ENCODE data around the gene TTF1. TPM values are rescaled to one million over a fixed set of nuclear protein-coding genes. Genes with fewer than 3 reads are reported as not detected.

TTF1 gene
- total and polyA plus RNA-seq, 2 donors = 24.9 to 29.9 TPM

DNA sequence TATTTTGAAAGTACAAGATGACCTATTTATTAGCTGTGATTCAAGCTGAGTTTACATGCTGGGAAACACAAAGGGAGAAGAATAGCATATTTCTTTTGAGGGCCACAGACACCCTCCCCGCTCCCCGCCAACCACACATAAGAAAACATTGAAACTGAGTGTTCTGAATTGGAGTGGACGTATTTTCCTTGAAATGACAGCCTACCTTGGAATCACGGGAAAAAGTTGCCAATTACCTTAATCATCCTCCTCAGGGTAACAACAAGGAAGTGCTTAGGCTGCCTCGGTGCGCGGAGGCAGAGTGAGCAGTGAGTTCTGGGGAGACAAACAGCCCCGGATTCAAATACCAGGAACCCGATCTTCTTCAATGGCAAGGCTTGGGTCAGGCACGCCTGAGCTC lies 34.8 kb upstream of the TTF1 start:
- Histone ChIP-seq H3K27me3 (ENCODE audit: control insufficient read depth in 2 of 2, insufficient read depth in 1 of 2, low read length in 1 of 2) (peaks cover 4 to 27% of the 10 kb centered on the region in 2 donors), H3K36me3 (ENCODE audit: control insufficient read depth in 2 of 2, insufficient read depth in 2 of 2, low read length in 1 of 2) (no peaks in the 10 kb centered on the region), H3K4me1 (ENCODE audit: control insufficient read depth in 2 of 2, insufficient read depth in 2 of 2, low read length in 2 of 2) (no peaks in the 10 kb centered on the region), H3K4me3 (ENCODE audit: low read length in 2 of 2) (no peak overlapping the region), H3K27ac (ENCODE audit: low read depth in 1 of 2, low read length in 1 of 2) (no peak overlapping the region), H3K9me3 (ENCODE audit: control insufficient read depth in 2 of 2, insufficient read depth in 1 of 2, low read length in 1 of 2) (peaks cover 0 to 5% of the 10 kb centered on the region in 2 donors)
- no peak for DNase-seq (ENCODE audit: low read depth in 6 of 9, low spot score in 9 of 9)
- WGBS = 56% methylated on average over 10 of the region's 10 CpGs

DNA sequence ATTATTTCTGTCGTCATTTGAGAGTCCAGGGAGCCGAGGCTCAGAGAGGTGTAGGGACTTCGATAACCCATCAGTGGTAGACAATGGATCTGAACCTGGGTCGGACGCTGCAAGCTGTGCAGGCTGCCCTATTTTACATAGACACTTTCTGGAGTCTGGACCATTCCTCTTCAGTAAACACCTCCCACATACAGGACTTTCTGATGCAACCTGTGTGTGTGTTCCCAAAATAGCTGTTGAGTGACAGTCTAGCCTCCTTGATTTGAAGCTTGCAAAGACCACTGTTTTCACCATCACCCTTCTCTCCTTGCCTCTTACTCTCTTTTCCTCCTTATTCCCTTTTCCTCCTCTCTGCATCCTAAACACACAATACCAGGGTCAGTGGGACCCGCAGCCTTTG lies 34.1 kb upstream of the TTF1 start:
- DNase-seq (ENCODE audit: low read depth in 6 of 9, low spot score in 9 of 9) = no peak
- Histone ChIP-seq H3K27me3 (ENCODE audit: control insufficient read depth in 2 of 2, insufficient read depth in 1 of 2, low read length in 1 of 2) (peaks cover 4 to 27% of the 10 kb centered on the region in 2 donors), H3K27ac (ENCODE audit: low read depth in 1 of 2, low read length in 1 of 2) (no peak overlapping the region), H3K4me3 (ENCODE audit: low read length in 2 of 2) (no peak overlapping the region), H3K4me1 (ENCODE audit: control insufficient read depth in 2 of 2, insufficient read depth in 2 of 2, low read length in 2 of 2) (no peaks in the 10 kb centered on the region), H3K9me3 (ENCODE audit: control insufficient read depth in 2 of 2, insufficient read depth in 1 of 2, low read length in 1 of 2) (peaks cover 0 to 5% of the 10 kb centered on the region in 2 donors), H3K36me3 (ENCODE audit: control insufficient read depth in 2 of 2, insufficient read depth in 2 of 2, low read length in 1 of 2) (no peaks in the 10 kb centered on the region)
- 81% methylated on average over 6 of the region's 6 CpGs for WGBS

DNA sequence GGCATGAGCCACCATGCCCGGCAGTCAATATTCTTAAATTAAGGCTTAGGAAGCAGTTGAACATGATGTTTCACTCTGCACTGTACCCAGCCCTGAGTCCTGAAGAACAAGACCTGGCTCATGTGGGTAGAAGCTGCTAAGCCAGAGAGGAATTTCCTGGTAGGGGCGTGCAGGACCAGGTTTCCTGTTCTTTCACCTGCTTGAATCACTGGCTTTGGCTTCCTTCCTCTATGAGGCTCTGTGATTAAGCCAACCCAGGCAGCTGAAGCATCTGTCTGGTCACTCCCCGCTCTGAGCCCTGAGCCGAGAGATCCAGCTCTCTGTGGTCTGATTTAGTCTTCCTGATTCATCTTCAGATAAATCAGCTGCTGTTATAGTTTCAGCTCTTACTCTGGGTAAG lies 32.5 kb upstream of the TTF1 start:
- H3K36me3 ChIP-seq (ENCODE audit: control insufficient read depth in 2 of 2, insufficient read depth in 2 of 2, low read length in 1 of 2) = no peaks in the 10 kb centered on the region
- peaks cover 4 to 28% of the 10 kb centered on the region in 2 donors for H3K27me3 ChIP-seq (ENCODE audit: control insufficient read depth in 2 of 2, insufficient read depth in 1 of 2, low read length in 1 of 2)
- DNase-seq (ENCODE audit: low read depth in 6 of 9, low spot score in 9 of 9) = no peak
- H3K4me1 ChIP-seq (ENCODE audit: control insufficient read depth in 2 of 2, insufficient read depth in 2 of 2, low read length in 2 of 2) = no peaks in the 10 kb centered on the region
- peaks cover 0 to 5% of the 10 kb centered on the region in 2 donors for H3K9me3 ChIP-seq (ENCODE audit: control insufficient read depth in 2 of 2, insufficient read depth in 1 of 2, low read length in 1 of 2)
- WGBS = 42% methylated on average over 4 of the region's 4 CpGs
- H3K4me3 ChIP-seq (ENCODE audit: low read length in 2 of 2) = no peak overlapping the region
- no peak overlapping the region for H3K27ac ChIP-seq (ENCODE audit: low read depth in 1 of 2, low read length in 1 of 2)

DNA sequence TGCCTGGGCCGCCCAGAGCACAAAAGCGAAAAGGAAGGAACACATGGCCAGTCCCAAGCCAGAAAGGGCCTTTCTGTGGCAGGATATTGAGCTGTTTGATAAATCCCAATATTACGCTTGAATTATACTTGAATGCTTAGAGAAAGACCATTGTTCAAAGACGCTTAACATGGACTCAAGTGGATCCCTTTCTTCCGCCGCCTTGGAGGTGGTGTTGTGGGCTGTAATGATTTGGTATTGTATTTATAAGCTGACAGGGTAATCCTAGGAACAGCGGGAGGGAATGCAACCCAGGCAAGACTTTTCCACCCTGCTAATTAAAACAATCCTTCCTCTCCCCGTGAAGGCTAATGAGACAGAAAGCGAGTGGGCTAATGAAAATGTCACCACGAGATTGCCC lies 28.2 kb upstream of the TTF1 start:
- no peak for DNase-seq (ENCODE audit: low read depth in 6 of 9, low spot score in 9 of 9)
- H3K9me3 ChIP-seq (ENCODE audit: control insufficient read depth in 2 of 2, insufficient read depth in 1 of 2, low read length in 1 of 2) = no peaks in the 10 kb centered on the region
- peaks cover 2 to 12% of the 10 kb centered on the region in 2 donors for H3K27me3 ChIP-seq (ENCODE audit: control insufficient read depth in 2 of 2, insufficient read depth in 1 of 2, low read length in 1 of 2)
- no peak overlapping the region for H3K27ac ChIP-seq (ENCODE audit: low read depth in 1 of 2, low read length in 1 of 2)
- H3K4me3 ChIP-seq (ENCODE audit: low read length in 2 of 2) = no peak overlapping the region
- no peaks in the 10 kb centered on the region for H3K4me1 ChIP-seq (ENCODE audit: control insufficient read depth in 2 of 2, insufficient read depth in 2 of 2, low read length in 2 of 2)
- 76% methylated on average over 10 of the region's 10 CpGs for WGBS
- no peaks in the 10 kb centered on the region for H3K36me3 ChIP-seq (ENCODE audit: control insufficient read depth in 2 of 2, insufficient read depth in 2 of 2, low read length in 1 of 2)

DNA sequence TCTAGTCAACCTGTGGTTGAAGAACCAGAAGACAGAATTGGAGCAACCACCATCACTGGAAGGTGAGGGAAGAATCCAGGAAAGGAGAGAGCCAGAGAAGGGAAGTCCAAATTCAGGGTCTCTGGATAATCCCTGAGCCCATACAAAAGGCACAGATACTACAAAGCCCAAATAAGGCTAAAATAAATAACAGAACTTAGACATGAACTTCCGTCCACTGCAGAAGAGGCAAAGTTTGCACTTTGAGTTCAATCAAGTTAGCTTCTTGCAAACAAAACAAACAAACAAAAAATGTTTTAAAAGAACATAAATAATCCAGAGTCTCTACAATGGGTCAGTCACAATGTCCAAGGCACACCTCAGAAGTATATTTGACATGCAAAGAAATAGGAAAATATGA lies 24.4 kb upstream of the TTF1 start:
- H3K27me3 ChIP-seq (ENCODE audit: control insufficient read depth in 2 of 2, insufficient read depth in 1 of 2, low read length in 1 of 2) = peaks cover 4 to 35% of the 10 kb centered on the region in 2 donors
- H3K27ac ChIP-seq (ENCODE audit: low read depth in 1 of 2, low read length in 1 of 2) = no peak overlapping the region
- H3K4me3 ChIP-seq (ENCODE audit: low read length in 2 of 2) = no peak overlapping the region
- H3K4me1 ChIP-seq (ENCODE audit: control insufficient read depth in 2 of 2, insufficient read depth in 2 of 2, low read length in 2 of 2) = no peaks in the 10 kb centered on the region
- H3K36me3 ChIP-seq (ENCODE audit: control insufficient read depth in 2 of 2, insufficient read depth in 2 of 2, low read length in 1 of 2) = no peaks in the 10 kb centered on the region
- H3K9me3 ChIP-seq (ENCODE audit: control insufficient read depth in 2 of 2, insufficient read depth in 1 of 2, low read length in 1 of 2) = no peaks in the 10 kb centered on the region
- WGBS = 88% methylated on average over 1 of the region's 1 CpG
- DNase-seq (ENCODE audit: low read depth in 6 of 9, low spot score in 9 of 9) = no peak

DNA sequence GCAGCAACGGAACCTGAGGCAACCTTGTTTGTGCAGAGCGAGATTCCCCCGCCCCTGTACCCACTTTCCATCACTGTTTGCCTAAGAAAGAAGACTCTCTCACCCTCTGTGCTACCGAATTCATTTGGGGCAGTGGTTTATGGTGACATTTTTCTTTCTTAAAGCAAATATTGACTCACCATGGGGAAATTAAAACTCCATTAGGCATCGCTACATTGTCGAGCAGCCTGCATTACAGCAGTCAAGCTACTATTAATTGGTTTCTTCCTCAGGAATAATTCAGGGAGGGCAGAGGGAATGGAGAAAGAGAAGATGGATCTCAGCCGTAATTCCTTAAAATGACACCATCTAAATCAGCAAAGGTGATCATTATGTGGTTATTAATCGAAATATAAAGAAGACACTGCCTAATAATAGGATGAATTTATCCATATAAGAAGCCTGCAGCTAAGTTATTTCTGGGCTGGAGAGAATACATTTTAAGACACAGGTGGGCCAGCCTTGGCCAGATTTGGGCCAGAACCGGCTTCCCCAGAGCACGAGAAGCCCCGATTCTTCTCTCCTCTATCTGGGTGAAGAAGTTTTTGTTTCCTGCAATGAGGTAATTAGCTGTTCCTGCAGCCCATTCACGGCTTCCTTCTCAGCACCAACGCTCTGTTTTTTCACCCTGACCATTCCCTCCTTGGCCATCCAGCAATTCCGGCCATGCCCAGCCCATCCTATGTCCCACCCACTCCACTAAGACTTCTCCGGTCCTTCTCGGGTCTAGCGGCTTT lies 20.2 kb upstream of the TTF1 start:
- Histone ChIP-seq H3K9me3 (ENCODE audit: control insufficient read depth in 2 of 2, insufficient read depth in 1 of 2, low read length in 1 of 2) (no peaks in the 10 kb centered on the region), H3K27me3 (ENCODE audit: control insufficient read depth in 2 of 2, insufficient read depth in 1 of 2, low read length in 1 of 2) (peaks cover 19 to 67% of the 10 kb centered on the region in 2 donors), H3K27ac (ENCODE audit: low read depth in 1 of 2, low read length in 1 of 2) (no peak overlapping the region), H3K36me3 (ENCODE audit: control insufficient read depth in 2 of 2, insufficient read depth in 2 of 2, low read length in 1 of 2) (no peaks in the 10 kb centered on the region), H3K4me1 (ENCODE audit: control insufficient read depth in 2 of 2, insufficient read depth in 2 of 2, low read length in 2 of 2) (no peaks in the 10 kb centered on the region), H3K4me3 (ENCODE audit: low read length in 2 of 2) (no peak overlapping the region)
- no peak for DNase-seq (ENCODE audit: low read depth in 6 of 9, low spot score in 9 of 9)
- 44% methylated on average over 17 of the region's 17 CpGs for WGBS

DNA sequence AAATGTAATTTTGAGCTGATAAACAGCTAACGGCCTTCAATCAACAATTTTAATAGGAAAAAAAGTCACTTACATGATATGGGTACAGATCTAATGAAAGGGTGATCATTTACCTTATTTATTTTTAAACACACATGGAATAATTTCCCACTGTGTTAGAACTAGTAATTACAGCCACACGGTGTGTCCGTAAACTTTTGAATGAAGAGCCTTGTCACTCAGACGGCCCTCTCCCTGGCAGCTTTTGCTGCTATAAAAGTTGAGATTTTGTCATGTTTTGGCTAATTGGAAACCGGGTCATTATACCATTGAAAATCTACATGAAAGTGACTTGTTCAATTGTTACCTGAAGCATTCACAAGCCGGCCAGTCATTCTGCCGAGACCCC lies 19.0 kb upstream of the TTF1 start:
- H3K27ac ChIP-seq (ENCODE audit: low read depth in 1 of 2, low read length in 1 of 2) = no peak overlapping the region
- H3K9me3 ChIP-seq (ENCODE audit: control insufficient read depth in 2 of 2, insufficient read depth in 1 of 2, low read length in 1 of 2) = no peaks in the 10 kb centered on the region
- H3K4me1 ChIP-seq (ENCODE audit: control insufficient read depth in 2 of 2, insufficient read depth in 2 of 2, low read length in 2 of 2) = no peaks in the 10 kb centered on the region
- DNase-seq (ENCODE audit: low read depth in 6 of 9, low spot score in 9 of 9) = no peak
- no peaks in the 10 kb centered on the region for H3K36me3 ChIP-seq (ENCODE audit: control insufficient read depth in 2 of 2, insufficient read depth in 2 of 2, low read length in 1 of 2)
- WGBS = 47% methylated on average over 7 of the region's 7 CpGs
- no peak overlapping the region for H3K4me3 ChIP-seq (ENCODE audit: low read length in 2 of 2)
- H3K27me3 ChIP-seq (ENCODE audit: control insufficient read depth in 2 of 2, insufficient read depth in 1 of 2, low read length in 1 of 2) = peaks cover 19 to 68% of the 10 kb centered on the region in 2 donors

DNA sequence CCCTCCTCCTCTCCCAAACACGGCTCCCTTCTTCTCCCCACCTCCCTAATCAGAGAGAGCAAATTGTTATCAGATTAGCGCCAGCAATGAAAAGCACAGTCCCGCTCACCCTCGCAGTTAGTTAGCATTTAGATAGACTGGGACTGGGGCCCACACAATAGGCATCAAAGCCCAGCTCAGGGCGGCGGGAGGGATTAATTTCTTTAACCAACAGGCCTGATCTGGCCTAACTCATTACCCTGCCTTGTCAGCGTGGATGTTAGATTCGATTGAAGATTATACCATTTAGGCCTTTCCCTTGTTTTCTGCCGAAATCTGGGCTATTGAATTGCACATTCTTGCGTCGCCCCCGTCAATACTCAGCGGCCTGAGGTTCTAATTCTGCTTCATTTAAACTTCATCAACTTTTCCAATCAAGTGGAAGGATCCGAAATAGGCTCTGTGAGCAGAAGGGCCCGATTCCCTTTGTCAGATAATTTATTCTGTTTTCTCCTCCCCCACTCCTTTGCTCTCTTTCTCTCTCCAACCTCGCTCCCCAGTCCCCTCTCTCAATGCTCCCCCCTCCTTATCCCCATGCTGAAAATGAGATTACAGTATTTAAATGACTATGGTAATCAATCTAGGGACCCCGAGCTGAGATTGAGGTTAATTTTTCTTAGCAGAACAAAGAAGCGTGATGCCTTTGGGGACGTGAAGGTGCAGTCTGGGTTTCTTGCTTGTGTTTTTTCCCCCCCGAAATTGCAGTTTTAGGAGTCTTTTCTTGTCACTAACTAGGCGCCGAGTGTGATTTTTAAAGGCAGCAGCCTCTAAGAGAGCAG lies 18.4 kb upstream of the TTF1 start:
- Histone ChIP-seq H3K27ac (ENCODE audit: low read depth in 1 of 2, low read length in 1 of 2) (no peak overlapping the region), H3K4me1 (ENCODE audit: control insufficient read depth in 2 of 2, insufficient read depth in 2 of 2, low read length in 2 of 2) (no peaks in the 10 kb centered on the region), H3K36me3 (ENCODE audit: control insufficient read depth in 2 of 2, insufficient read depth in 2 of 2, low read length in 1 of 2) (no peaks in the 10 kb centered on the region), H3K4me3 (ENCODE audit: low read length in 2 of 2) (no peak overlapping the region), H3K27me3 (ENCODE audit: control insufficient read depth in 2 of 2, insufficient read depth in 1 of 2, low read length in 1 of 2) (peaks cover 19 to 69% of the 10 kb centered on the region in 2 donors), H3K9me3 (ENCODE audit: control insufficient read depth in 2 of 2, insufficient read depth in 1 of 2, low read length in 1 of 2) (no peaks in the 10 kb centered on the region)
- DNase-seq (ENCODE audit: low read depth in 6 of 9, low spot score in 9 of 9) = no peak
- WGBS = 46% methylated on average over 22 of the region's 22 CpGs

DNA sequence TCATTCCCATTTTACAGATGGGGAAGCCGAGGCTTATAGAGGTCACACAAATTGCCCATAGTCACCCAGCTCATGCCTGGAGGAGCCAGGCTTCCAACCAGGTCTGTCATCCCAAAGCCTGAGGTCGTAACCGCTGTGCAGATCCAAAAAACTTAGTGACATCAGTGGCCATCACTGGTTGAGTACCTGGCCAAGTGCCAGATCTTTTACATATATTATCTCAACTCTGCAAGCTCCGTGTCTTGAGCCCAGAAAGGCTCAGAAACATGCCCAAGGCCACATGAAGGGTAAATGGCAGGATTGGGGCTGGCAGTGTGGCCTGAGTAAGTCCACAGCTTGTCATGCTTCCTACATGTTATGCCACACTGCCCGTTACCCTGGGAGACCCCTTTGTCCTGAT lies 16.9 kb upstream of the TTF1 start:
- no peak overlapping the region for H3K27ac ChIP-seq (ENCODE audit: low read depth in 1 of 2, low read length in 1 of 2)
- DNase-seq (ENCODE audit: low read depth in 6 of 9, low spot score in 9 of 9) = no peak
- WGBS = 83% methylated on average over 5 of the region's 5 CpGs

More for the DNA sequence above, 16.9 kb upstream of the TTF1 start:
- Histone ChIP-seq H3K9me3 (ENCODE audit: control insufficient read depth in 2 of 2, insufficient read depth in 1 of 2, low read length in 1 of 2) (no peaks in the 10 kb centered on the region), H3K36me3 (ENCODE audit: control insufficient read depth in 2 of 2, insufficient read depth in 2 of 2, low read length in 1 of 2) (no peaks in the 10 kb centered on the region), H3K4me1 (ENCODE audit: control insufficient read depth in 2 of 2, insufficient read depth in 2 of 2, low read length in 2 of 2) (no peaks in the 10 kb centered on the region), H3K4me3 (ENCODE audit: low read length in 2 of 2) (no peak overlapping the region), H3K27me3 (ENCODE audit: control insufficient read depth in 2 of 2, insufficient read depth in 1 of 2, low read length in 1 of 2) (peaks cover 19 to 69% of the 10 kb centered on the region in 2 donors)
